SK-N-MC (cell line): Measurements from ENCODE around the gene LRMDA.

Experiments used
- EZH2 ChIP-seq: fragments of 200-600 bp; sonication (generic); IDR thresholded peaks from one replicate; pipeline ENCODE4 v1.6.1; 2017; ENCODE audit warnings: antibody characterized with exemption
- POLR2AphosphoS5 ChIP-seq: IDR thresholded peaks from 2 replicates; pipeline ENCODE4 v1.6.1; 2012; ENCODE audit warnings: mild to moderate bottlenecking, low read depth, low read length, borderline replicate concordance

- TF ChIP-seq EZH2 (no peak), POLR2AphosphoS5 (no peak)
Measured at GRCh38 chr10:76168437-76168836, 737.0 kb downstream of the LRMDA start.
